Endodermal cell (in vitro differentiated cells): ENCODE data around the gene SUN1. TPM values are rescaled to one million over a fixed set of nuclear protein-coding genes. Genes with fewer than 3 reads are reported as not detected.

Source experiments
- DNase-seq: peaks from one replicate; pipeline ENCODE4 v3.0.0-alpha.2; 2017
- H3K27ac ChIP-seq: 2 replicates; pipeline ENCODE4 v1.5.1; 2013; ENCODE audit warnings: mild to moderate bottlenecking, low read depth, low read length, moderate library complexity
- H3K27me3 ChIP-seq: 2 replicates; pipeline ENCODE4 v1.6.1; 2013; ENCODE audit warnings: mild to moderate bottlenecking, low read length, moderate library complexity; ENCODE audit not compliant: insufficient read depth, control insufficient read depth, poor library complexity, severe bottlenecking
- H3K36me3 ChIP-seq: 2 replicates; pipeline ENCODE4 v1.7.0; 2013; ENCODE audit warnings: mild to moderate bottlenecking, low read length, moderate library complexity; ENCODE audit not compliant: control insufficient read depth, insufficient read depth
- H3K4me1 ChIP-seq: one replicate; pipeline ENCODE4 v1.7.0; 2013; ENCODE audit warnings: low read length; ENCODE audit not compliant: control insufficient read depth, insufficient read depth
- H3K4me3 ChIP-seq: 2 replicates; pipeline ENCODE4 v1.5.1; 2013; ENCODE audit warnings: mild to moderate bottlenecking, low read length, moderate library complexity
- H3K9ac ChIP-seq: 2 replicates; pipeline ENCODE4 v1.6.1; 2013; ENCODE audit warnings: mild to moderate bottlenecking, low read length, moderate library complexity; ENCODE audit not compliant: poor library complexity, severe bottlenecking; ENCODE audit errors: extremely low read depth
- H3K9me3 ChIP-seq: 2 replicates; pipeline ENCODE4 v1.6.1; 2013; ENCODE audit warnings: mild to moderate bottlenecking, low read length, moderate library complexity; ENCODE audit not compliant: control insufficient read depth
- H3K27ac Mint-ChIP-seq: 2 replicates; pipeline ENCODE4 v1.8.0; 2020; ENCODE audit warnings: mixed read lengths
- H3K27me3 Mint-ChIP-seq: 2 replicates; pipeline ENCODE4 v1.8.0; 2021; ENCODE audit warnings: mild to moderate bottlenecking, mixed read lengths; ENCODE audit not compliant: insufficient read depth
- H3K36me3 Mint-ChIP-seq: 2 replicates; pipeline ENCODE4 v1.8.0; 2020; ENCODE audit warnings: low read depth, mixed read lengths
- H3K4me1 Mint-ChIP-seq: 2 replicates; pipeline ENCODE4 v1.8.0; 2020; ENCODE audit warnings: mixed read lengths
- H3K4me3 Mint-ChIP-seq: 2 replicates; pipeline ENCODE4 v1.8.0; 2020; ENCODE audit warnings: mild to moderate bottlenecking, moderate library complexity, mixed read lengths
- H3K9me3 Mint-ChIP-seq: 2 replicates; pipeline ENCODE4 v1.8.0; 2020; ENCODE audit warnings: mild to moderate bottlenecking, mixed read lengths
- WGBS, 2 experiments: methylation state at CpG; one replicate each; pipeline versions ENCODE4 v1.1.5 to v1.1.7; 2013; ENCODE audit warnings: missing lambda C conversion rate in 2 of 2, mixed read lengths in 1 of 2; ENCODE audit not compliant: insufficient coverage in 1 of 2, insufficient read length in 1 of 2; 5-methylcytosine and 5-hydroxymethylcytosine counted together
- total RNA-seq, 2 donors: library from RNA; stranded (reverse); fragmentation: NEBNext Ultra II Directional in 1 of 2; extraction: Animal tissue kit (Norgen Biotek cat#: 25700) in 1 of 2; gene quantifications; 2 replicates in 1 of 2; 3 replicates in 1 of 2; pipeline ENCODE4 v1.2.1, GENCODE V29; 2021
- TF ChIP-seq, protein P1 (sequence below): fragments of 200-600 bp; sonication (generic); conservative IDR thresholded peaks from 2 replicates; pipeline ENCODE4 v1.5.0; 2021; ENCODE audit warnings: antibody characterized with exemption, mild to moderate bottlenecking

The SUN1 gene
- total RNA-seq, 2 donors from 2014 or later, result 133 to 136 TPM

DNA sequence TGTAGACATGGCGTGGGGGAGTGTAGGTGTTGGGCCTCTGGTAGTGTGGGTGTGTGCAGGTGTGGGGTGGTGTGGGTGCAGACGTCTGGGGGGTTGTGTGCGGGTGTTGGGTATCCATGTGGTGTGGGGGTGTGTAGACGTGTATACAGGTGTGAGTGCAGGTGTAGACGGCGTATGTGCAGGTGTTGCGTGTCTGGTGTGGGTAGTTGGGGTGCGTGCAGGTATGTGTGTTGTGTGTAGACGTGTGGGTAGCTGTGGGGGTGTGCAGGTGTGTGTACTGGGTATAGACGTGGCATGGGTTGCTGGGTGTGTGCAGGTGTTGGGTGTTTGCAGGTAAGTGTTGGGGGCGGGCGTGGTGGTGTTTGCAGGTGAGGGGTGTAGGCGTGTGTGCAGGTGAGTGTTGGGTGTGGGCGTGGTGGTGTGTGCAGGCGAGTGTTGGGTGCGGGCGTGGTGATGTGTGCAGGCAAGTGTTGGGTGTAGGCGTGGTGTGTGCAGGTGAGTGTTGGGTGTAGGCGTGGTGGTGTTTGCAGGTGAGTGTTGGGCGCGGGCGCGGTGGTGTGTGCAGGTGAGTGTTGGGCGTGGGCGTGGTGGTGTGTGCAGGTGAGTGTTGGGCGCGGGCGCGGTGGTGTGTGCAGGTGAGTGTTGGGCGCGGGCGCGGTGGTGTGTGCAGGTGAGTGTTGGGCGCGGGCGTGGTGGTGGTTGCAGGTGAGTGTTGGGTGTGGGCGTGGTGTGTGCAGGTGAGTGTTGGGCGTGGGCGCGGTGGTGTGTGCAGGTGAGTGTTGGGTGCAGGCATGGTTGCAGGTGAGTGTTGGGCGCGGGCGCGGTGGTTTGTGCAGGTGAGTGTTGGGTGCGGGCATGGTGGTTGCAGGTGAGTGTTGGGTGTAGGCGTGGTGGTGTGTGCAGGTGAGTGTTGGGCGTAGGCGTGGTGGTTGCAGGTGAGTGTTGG lies 60.6 kb downstream of the SUN1 start:
- H3K36me3 ChIP-seq, result peaks cover 60% of the 10 kb centered on the region
- H3K36me3 Mint-ChIP-seq, result peaks cover 63% of the 10 kb centered on the region
- 95 to 100% methylated on average over 11 to 32 of the region's 48 CpGs for WGBS, 2 experiments

DNA sequence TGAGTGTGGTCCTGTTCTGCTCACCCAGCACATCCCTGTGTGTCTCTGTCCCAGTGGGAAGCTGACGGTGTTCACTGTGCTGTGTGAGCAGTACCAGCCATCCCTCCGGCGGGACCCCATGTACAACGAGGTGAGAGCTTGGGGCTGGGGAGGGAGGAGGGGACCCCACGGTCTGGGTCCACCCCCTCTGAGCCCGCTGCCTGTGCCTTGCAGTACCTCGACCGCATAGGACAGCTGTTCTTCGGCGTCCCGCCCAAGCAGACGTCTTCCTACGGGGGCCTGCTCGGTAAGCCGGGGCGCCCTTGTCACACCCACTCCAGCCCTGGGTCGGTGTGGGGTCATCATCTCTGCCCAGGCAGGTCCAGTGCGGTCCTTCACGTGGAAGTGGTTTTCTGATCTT lies 61.4 kb downstream of the SUN1 start:
- no peak for DNase-seq
- Mint-ChIP-seq H3K36me3 (peaks cover 58% of the 10 kb centered on the region), H3K4me3 (no peak overlapping the region), H3K27ac (no peak overlapping the region), H3K27me3 (no peaks in the 10 kb centered on the region), H3K9me3 (no peaks in the 10 kb centered on the region), H3K4me1 (no peaks in the 10 kb centered on the region)
- no peaks in the 10 kb centered on the region for H3K27me3 ChIP-seq
- H3K36me3 ChIP-seq, result peaks cover 52% of the 10 kb centered on the region
- H3K9me3 ChIP-seq, result no peaks in the 10 kb centered on the region
- no peak overlapping the region for H3K4me3 ChIP-seq
- H3K4me1 ChIP-seq, result no peaks in the 10 kb centered on the region
- no peak overlapping the region for H3K27ac ChIP-seq
- WGBS, 2 experiments, result 94 to 96% methylated on average over 10 to 19 of the region's 19 CpGs
- no peak overlapping the region for H3K9ac ChIP-seq
- TF ChIP-seq, protein P1, sequence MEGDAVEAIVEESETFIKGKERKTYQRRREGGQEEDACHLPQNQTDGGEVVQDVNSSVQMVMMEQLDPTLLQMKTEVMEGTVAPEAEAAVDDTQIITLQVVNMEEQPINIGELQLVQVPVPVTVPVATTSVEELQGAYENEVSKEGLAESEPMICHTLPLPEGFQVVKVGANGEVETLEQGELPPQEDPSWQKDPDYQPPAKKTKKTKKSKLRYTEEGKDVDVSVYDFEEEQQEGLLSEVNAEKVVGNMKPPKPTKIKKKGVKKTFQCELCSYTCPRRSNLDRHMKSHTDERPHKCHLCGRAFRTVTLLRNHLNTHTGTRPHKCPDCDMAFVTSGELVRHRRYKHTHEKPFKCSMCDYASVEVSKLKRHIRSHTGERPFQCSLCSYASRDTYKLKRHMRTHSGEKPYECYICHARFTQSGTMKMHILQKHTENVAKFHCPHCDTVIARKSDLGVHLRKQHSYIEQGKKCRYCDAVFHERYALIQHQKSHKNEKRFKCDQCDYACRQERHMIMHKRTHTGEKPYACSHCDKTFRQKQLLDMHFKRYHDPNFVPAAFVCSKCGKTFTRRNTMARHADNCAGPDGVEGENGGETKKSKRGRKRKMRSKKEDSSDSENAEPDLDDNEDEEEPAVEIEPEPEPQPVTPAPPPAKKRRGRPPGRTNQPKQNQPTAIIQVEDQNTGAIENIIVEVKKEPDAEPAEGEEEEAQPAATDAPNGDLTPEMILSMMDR, result no peak

More for the DNA sequence above, 60.6 kb downstream of the SUN1 start:
- Mint-ChIP-seq H3K27ac (no peak overlapping the region), H3K4me3 (no peak overlapping the region), H3K9me3 (no peaks in the 10 kb centered on the region), H3K4me1 (no peaks in the 10 kb centered on the region), H3K27me3 (no peaks in the 10 kb centered on the region)
- H3K9ac ChIP-seq, result no peak overlapping the region
- DNase-seq, result no peak
- no peaks in the 10 kb centered on the region for H3K9me3 ChIP-seq
- no peak overlapping the region for H3K4me3 ChIP-seq
- H3K4me1 ChIP-seq, result no peaks in the 10 kb centered on the region
- H3K27me3 ChIP-seq, result no peaks in the 10 kb centered on the region
- H3K27ac ChIP-seq, result no peak overlapping the region
- TF ChIP-seq, protein P1, result no peak

DNA sequence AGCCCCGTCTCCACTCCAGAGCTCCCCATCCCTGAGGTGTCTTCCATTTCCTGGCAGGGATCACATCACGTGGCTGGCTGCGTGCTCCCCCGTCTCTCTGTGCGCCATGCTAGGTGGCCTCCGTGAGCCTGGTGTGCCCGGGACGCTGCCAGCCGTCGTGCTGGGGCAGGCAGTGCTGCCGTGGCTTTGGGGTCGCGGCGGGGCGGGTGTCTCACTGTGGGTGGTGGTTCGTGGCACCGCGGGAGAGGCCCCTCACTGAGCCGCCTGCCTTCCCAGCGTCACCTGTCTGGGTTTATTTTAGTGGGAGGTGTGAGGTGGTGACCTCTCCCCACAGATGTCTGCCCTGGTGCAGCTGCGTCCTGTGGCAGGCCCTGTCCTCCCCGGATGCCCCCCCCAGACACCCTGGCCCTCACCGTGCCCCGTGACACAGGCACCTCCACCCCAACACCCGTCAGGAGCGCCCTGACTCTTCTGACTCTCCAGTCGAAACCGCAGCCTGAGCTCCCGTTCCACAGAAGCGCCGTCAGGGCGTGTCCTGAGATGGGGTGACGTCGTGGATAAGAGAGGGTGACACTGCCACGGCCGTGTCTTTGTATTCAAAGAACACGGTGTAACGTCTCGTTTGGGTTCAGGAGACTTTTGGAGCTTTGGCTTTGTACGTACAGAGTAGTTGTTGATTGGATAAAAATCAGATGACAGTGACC lies 62.0 kb downstream of the SUN1 start:
- H3K36me3 ChIP-seq, result peaks cover 46% of the 10 kb centered on the region

More for the DNA sequence above, 62.0 kb downstream of the SUN1 start:
- H3K4me1 ChIP-seq, result no peaks in the 10 kb centered on the region
- no peak overlapping the region for H3K27ac ChIP-seq
- no peaks in the 10 kb centered on the region for H3K27me3 ChIP-seq
- Mint-ChIP-seq H3K36me3 (peaks cover 55% of the 10 kb centered on the region), H3K27ac (no peak overlapping the region), H3K27me3 (no peaks in the 10 kb centered on the region), H3K9me3 (no peaks in the 10 kb centered on the region), H3K4me1 (no peaks in the 10 kb centered on the region), H3K4me3 (no peak overlapping the region)
- DNase-seq, result no peak
- H3K9me3 ChIP-seq, result no peaks in the 10 kb centered on the region
- H3K4me3 ChIP-seq, result no peak overlapping the region
- TF ChIP-seq, protein P1, result no peak
- no peak overlapping the region for H3K9ac ChIP-seq
- WGBS, 2 experiments, result 92 to 93% methylated on average over 22 to 40 of the region's 40 CpGs
